Esophagus (tissue), 2 donors: ENCODE measurements around the gene CCDC9. TPM values are rescaled to one million over a fixed set of nuclear protein-coding genes. Genes with fewer than 3 reads are reported as not detected.
"Not testable (repeated sequence)": the region's sequence is repeated elsewhere in the genome, so short reads cannot be mapped to it uniquely, and the experiment has no call there.

Source experiments
- H3K27ac ChIP-seq, 2 donors: one replicate each; pipeline ENCODE4 v1.5.1; 2013; ENCODE audit warnings: low read depth in 2 of 2, mild to moderate bottlenecking in 2 of 2, inconsistent platforms in 1 of 2, low read length in 1 of 2, moderate library complexity in 1 of 2
- H3K27me3 ChIP-seq, 2 donors: one replicate each; pipeline ENCODE4 v1.6.1; 2013; ENCODE audit warnings: low read length in 2 of 2, control low read depth in 1 of 2, mild to moderate bottlenecking in 1 of 2; ENCODE audit not compliant: insufficient read depth in 2 of 2, control insufficient read depth in 1 of 2
- H3K36me3 ChIP-seq, 2 donors: one replicate each; pipeline ENCODE4 v1.6.1; 2013; ENCODE audit warnings: low read length in 1 of 2; ENCODE audit not compliant: control insufficient read depth in 2 of 2, insufficient read depth in 2 of 2
- H3K4me1 ChIP-seq, 2 donors: one replicate each; pipeline ENCODE4 v1.6.1; 2013; ENCODE audit warnings: low read length in 1 of 2; ENCODE audit not compliant: control insufficient read depth in 2 of 2, insufficient read depth in 2 of 2
- H3K4me3 ChIP-seq, 2 donors: one replicate each; pipeline ENCODE4 v1.5.1; 2013; ENCODE audit warnings: low read length in 2 of 2, mild to moderate bottlenecking in 2 of 2, low read depth in 1 of 2, moderate library complexity in 1 of 2
- H3K9me3 ChIP-seq, 2 donors: one replicate each; pipeline ENCODE4 v1.6.1; 2013; ENCODE audit warnings: mild to moderate bottlenecking in 2 of 2, low read depth in 1 of 2, low read length in 1 of 2, moderate library complexity in 1 of 2; ENCODE audit not compliant: control insufficient read depth in 2 of 2, insufficient read depth in 1 of 2
- WGBS, 2 donors: extraction: QIAGEN DNeasy Blood & Tissue Kit; methylation state at CpG; one replicate each; pipeline ENCODE4 v1.1.7; 2013; 5-methylcytosine and 5-hydroxymethylcytosine counted together
- polyA plus RNA-seq, 2 donors: library from polyadenylated mRNA; stranded (reverse); fragments of 200-250 nt; gene quantifications; one replicate each; pipeline ENCODE4 v1.2.3, GENCODE V29; 2013
- donor health status: healthy with polysubstance abuse.
- donor health status: Bipolar disorder and iron deficiency.

The CCDC9 gene
- polyA plus RNA-seq, 2 donors: 12.9 to 22.2 TPM

- Histone ChIP-seq H3K27ac (no peak overlapping the region), H3K36me3 (peaks cover 7 to 25% of the 10 kb centered on the region in 2 donors), H3K4me1 (peaks cover 4 to 7% of the 10 kb centered on the region in 2 donors)
Measured at GRCh38 chr19:47271949-47272348, 15.6 kb downstream of the CCDC9 start.

GRCh38 chr19:47272448-47273312, 16.4 kb downstream of the CCDC9 start:
- Histone ChIP-seq H3K9me3 (no peaks in the 10 kb centered on the region), H3K27me3 (no peaks in the 10 kb centered on the region), H3K27ac (peak overlapping the region; percentile 96 to 100), H3K4me1 (peaks cover 4 to 7% of the 10 kb centered on the region in 2 donors), H3K4me3 (peak overlapping the region; percentile 59 to 65), H3K36me3 (peaks cover 2 to 19% of the 10 kb centered on the region in 2 donors)
- 26 to 33% methylated on average over 35 to 42 of the region's 42 CpGs for WGBS, 2 donors

More at GRCh38 chr19:47271949-47272348, 15.6 kb downstream of the CCDC9 start:
- no peaks in the 10 kb centered on the region for H3K9me3 ChIP-seq
- no peaks in the 10 kb centered on the region for H3K27me3 ChIP-seq
- 65 to 73% methylated on average over 6 of the region's 6 CpGs for WGBS, 2 donors
- H3K4me3 ChIP-seq: no peak overlapping the region

- 1% methylated on average over 40 to 54 of the region's 54 CpGs for WGBS, 2 donors
Measured at GRCh38 chr19:47273313-47274070, 17.2 kb downstream of the CCDC9 start.

GRCh38 chr19:47274071-47274890, 18.0 kb downstream of the CCDC9 start, which contains the start of gene INAFM1:
Gene INAFM1 (plus strand): TSS chr19:47274885. CDS start chr19:47274920, 35 bp downstream.
- H3K27me3 ChIP-seq: no peaks in the 10 kb centered on the region
- peaks cover 4 to 7% of the 10 kb centered on the region in 2 donors for H3K4me1 ChIP-seq
- peak within 1 kb of the TSS; percentile 96 to 100 for H3K27ac ChIP-seq
- 1 to 2% methylated on average over 46 to 71 of the region's 72 CpGs for WGBS, 2 donors
- peaks cover 2 to 19% of the 10 kb centered on the region in 2 donors for H3K36me3 ChIP-seq
- peak within 1 kb of the TSS; percentile 59 to 69 for H3K4me3 ChIP-seq
- H3K9me3 ChIP-seq: no peaks in the 10 kb centered on the region

More at GRCh38 chr19:47273313-47274070, 17.2 kb downstream of the CCDC9 start:
- peaks cover 4 to 7% of the 10 kb centered on the region in 2 donors for H3K4me1 ChIP-seq
- no peaks in the 10 kb centered on the region for H3K27me3 ChIP-seq
- peak overlapping the region; percentile 96 to 100 for H3K27ac ChIP-seq
- H3K9me3 ChIP-seq: no peaks in the 10 kb centered on the region
- H3K36me3 ChIP-seq: peaks cover 2 to 19% of the 10 kb centered on the region in 2 donors
- H3K4me3 ChIP-seq: peak overlapping the region; percentile 59 to 65

- WGBS, 2 donors: 5 to 18% methylated on average over 42 to 82 of the region's 82 CpGs
- H3K4me3 ChIP-seq: peak overlapping the region; percentile 48 to 59
- no peaks in the 10 kb centered on the region for H3K9me3 ChIP-seq
- H3K36me3 ChIP-seq: peaks cover 2 to 18% of the 10 kb centered on the region in 2 donors
- H3K27me3 ChIP-seq: no peaks in the 10 kb centered on the region
- peak overlapping the region; percentile 50 to 74 for H3K27ac ChIP-seq
- peaks cover 4 to 7% of the 10 kb centered on the region in 2 donors for H3K4me1 ChIP-seq
Measured at GRCh38 chr19:47274891-47275761, 18.8 kb downstream of the CCDC9 start.

- WGBS, 2 donors: 62 to 63% methylated on average over 13 of the region's 13 CpGs
- Histone ChIP-seq H3K27me3 (no peaks in the 10 kb centered on the region), H3K27ac (peak overlapping the region; percentile 50 to 74), H3K9me3 (no peaks in the 10 kb centered on the region), H3K36me3 (peaks cover 0 to 10% of the 10 kb centered on the region in 2 donors), H3K4me3 (peak overlapping the region in 1 of 2 donors; percentile 48), H3K4me1 (peaks cover 0 to 7% of the 10 kb centered on the region in 2 donors)
Measured at GRCh38 chr19:47275791-47276461, 19.6 kb downstream of the CCDC9 start.

GRCh38 chr19:47276513-47276912, 20.2 kb downstream of the CCDC9 start:
- H3K27ac ChIP-seq: peak overlapping the region in 1 of 2 donors; percentile 74
- WGBS, 2 donors: 89 to 95% methylated on average over 3 of the region's 3 CpGs
- not testable (repeated sequence) for H3K4me3 ChIP-seq, H3K36me3 ChIP-seq, H3K27me3 ChIP-seq, H3K4me1 ChIP-seq, H3K9me3 ChIP-seq

- H3K4me1 ChIP-seq: peaks cover 0 to 4% of the 10 kb centered on the region in 2 donors
- no peaks in the 10 kb centered on the region for H3K36me3 ChIP-seq
- no peaks in the 10 kb centered on the region for H3K9me3 ChIP-seq
- H3K27me3 ChIP-seq: no peaks in the 10 kb centered on the region
- no peak overlapping the region for H3K27ac ChIP-seq
- no peak overlapping the region for H3K4me3 ChIP-seq
- WGBS, 2 donors: 90 to 92% methylated on average over 13 of the region's 13 CpGs
Measured at GRCh38 chr19:47280183-47280797, 24.0 kb downstream of the CCDC9 start.
